Mesodermal cell (in vitro differentiated cells): ENCODE measurements around the gene KRT10. TPM values are rescaled to one million over a fixed set of nuclear protein-coding genes. Genes with fewer than 3 reads are reported as not detected.
"Not testable (repeated sequence)": the region's sequence is repeated elsewhere in the genome, so short reads cannot be mapped to it uniquely, and the experiment has no call there.

Source experiments
- H3K27ac ChIP-seq: 2 replicates; pipeline ENCODE4 v1.7.0; 2013; ENCODE audit warnings: mild to moderate bottlenecking, low read depth, low read length, moderate library complexity; ENCODE audit not compliant: severe bottlenecking
- H3K36me3 ChIP-seq: 2 replicates; pipeline ENCODE4 v1.7.1; 2013; ENCODE audit warnings: mild to moderate bottlenecking, low read length, moderate library complexity; ENCODE audit not compliant: control insufficient read depth, insufficient read depth
- H3K4me1 ChIP-seq: one replicate; pipeline ENCODE4 v1.7.1; 2013; ENCODE audit warnings: mild to moderate bottlenecking, low read length; ENCODE audit not compliant: insufficient read depth, control insufficient read depth, poor library complexity, severe bottlenecking
- H3K4me3 ChIP-seq: 2 replicates; pipeline ENCODE4 v1.7.0; 2013; ENCODE audit warnings: low read length, control low read depth, mild to moderate bottlenecking; ENCODE audit not compliant: insufficient read depth, poor library complexity, severe bottlenecking; ENCODE audit errors: extremely low read depth
- H3K9me3 ChIP-seq: 2 replicates; pipeline ENCODE4 v1.7.1; 2013; ENCODE audit warnings: mild to moderate bottlenecking, low read length, moderate library complexity; ENCODE audit not compliant: control insufficient read depth
- WGBS, 2 experiments: methylation state at CpG; one replicate each; pipeline ENCODE4 v1.1.5; 2013; ENCODE audit warnings: missing lambda C conversion rate in 2 of 2; ENCODE audit not compliant: insufficient coverage in 2 of 2; 5-methylcytosine and 5-hydroxymethylcytosine counted together
- polyA plus RNA-seq, 2 experiments: library from polyadenylated mRNA; stranded (reverse); fragments of 50-300 nt; gene quantifications; one replicate each; pipeline ENCODE4 v1.2.3, GENCODE V29; 2013

Gene KRT10
- 95.4 TPM for polyA plus RNA-seq (2013, experiment 1 of 2)
- 101 TPM for polyA plus RNA-seq (2013, experiment 2 of 2)

- no peak within 1 kb of the TSS for H3K27ac ChIP-seq
These were observed at the start of gene KRT10 for GRCh38 chr17:40822132-40822812. TSS of gene KRT10 (minus strand) at chr17:40822614. CDS start at chr17:40822585, 29 bp downstream.

GRCh38 chr17:40871316-40871715, 48.9 kb upstream of the KRT10 start:
- Histone ChIP-seq H3K9me3 (no peaks in the 10 kb centered on the region), H3K4me3 (no peak overlapping the region), H3K4me1 (no peaks in the 10 kb centered on the region), H3K27ac (no peak overlapping the region), H3K36me3 (no peaks in the 10 kb centered on the region)
- 87 to 100% methylated on average over 6 to 7 of the region's 7 CpGs for WGBS, 2 experiments

More at GRCh38 chr17:40822132-40822812, at the start of gene KRT10:
- no peaks in the 10 kb centered on the region for H3K4me1 ChIP-seq
- H3K36me3 ChIP-seq = peaks cover 5% of the 10 kb centered on the region
- H3K9me3 ChIP-seq = no peaks in the 10 kb centered on the region
- 70 to 95% methylated on average over 2 to 3 of the region's 7 CpGs for WGBS, 2 experiments
- H3K4me3 ChIP-seq = no peak within 1 kb of the TSS

- no peaks in the 10 kb centered on the region for H3K9me3 ChIP-seq
- no peaks in the 10 kb centered on the region for H3K36me3 ChIP-seq
- 73 to 93% methylated on average over 3 of the region's 4 CpGs for WGBS, 2 experiments
- H3K27ac ChIP-seq = no peak overlapping the region
- H3K4me1 ChIP-seq = no peaks in the 10 kb centered on the region
- no peak overlapping the region for H3K4me3 ChIP-seq
These were observed 47.7 kb upstream of the KRT10 start for GRCh38 chr17:40870136-40870535.

GRCh38 chr17:40866838-40867237, 44.4 kb upstream of the KRT10 start, which contains the start of gene KRT12:
TSS of gene KRT12 (minus strand) at chr17:40867223. CDS start at chr17:40867186, 37 bp downstream.
- no peak within 1 kb of the TSS for H3K27ac ChIP-seq
- no peaks in the 10 kb centered on the region for H3K9me3 ChIP-seq
- no peak within 1 kb of the TSS for H3K4me3 ChIP-seq
- 95 to 96% methylated on average over 2 to 8 of the region's 8 CpGs for WGBS, 2 experiments
- no peaks in the 10 kb centered on the region for H3K36me3 ChIP-seq
- no peaks in the 10 kb centered on the region for H3K4me1 ChIP-seq

GRCh38 chr17:40864661-40865390, 42.4 kb upstream of the KRT10 start:
- no peak overlapping the region for H3K27ac ChIP-seq
- WGBS, 2 experiments = 91 to 95% methylated on average over 11 to 13 of the region's 14 CpGs
- no peak overlapping the region for H3K4me3 ChIP-seq
- H3K9me3 ChIP-seq = no peaks in the 10 kb centered on the region
- no peaks in the 10 kb centered on the region for H3K4me1 ChIP-seq
- no peaks in the 10 kb centered on the region for H3K36me3 ChIP-seq

GRCh38 chr17:40862985-40863733, 40.7 kb upstream of the KRT10 start:
- WGBS, 2 experiments = 84 to 86% methylated on average over 36 to 39 of the region's 39 CpGs
- no peaks in the 10 kb centered on the region for H3K4me1 ChIP-seq
- no peak overlapping the region for H3K4me3 ChIP-seq
- H3K36me3 ChIP-seq = no peaks in the 10 kb centered on the region
- no peaks in the 10 kb centered on the region for H3K9me3 ChIP-seq
- no peak overlapping the region for H3K27ac ChIP-seq

- Histone ChIP-seq H3K4me3 (no peak overlapping the region), H3K4me1 (no peaks in the 10 kb centered on the region), H3K27ac (no peak overlapping the region), H3K9me3 (no peaks in the 10 kb centered on the region), H3K36me3 (no peaks in the 10 kb centered on the region)
- WGBS, 2 experiments = 83% methylated on average over 1 of the region's 2 CpGs; no CpG with 5 or more reads in 1 of the 2 experiments
These were observed 37.1 kb upstream of the KRT10 start for GRCh38 chr17:40859536-40859935.

GRCh38 chr17:40858667-40859066, 36.3 kb upstream of the KRT10 start:
- not testable (repeated sequence) for H3K4me3 ChIP-seq, H3K4me1 ChIP-seq, H3K27ac ChIP-seq, H3K9me3 ChIP-seq, H3K36me3 ChIP-seq
- WGBS, 2 experiments = no CpG with 5 or more reads among the region's 2 CpGs

GRCh38 chr17:40857535-40857934, 35.1 kb upstream of the KRT10 start:
- 93 to 100% methylated on average over 3 to 4 of the region's 5 CpGs for WGBS, 2 experiments
- Histone ChIP-seq H3K36me3 (no peaks in the 10 kb centered on the region), H3K4me3 (no peak overlapping the region), H3K4me1 (no peaks in the 10 kb centered on the region), H3K27ac (no peak overlapping the region), H3K9me3 (no peaks in the 10 kb centered on the region)

- H3K9me3 ChIP-seq = no peaks in the 10 kb centered on the region
- H3K36me3 ChIP-seq = no peaks in the 10 kb centered on the region
- no peaks in the 10 kb centered on the region for H3K4me1 ChIP-seq
- H3K27ac ChIP-seq = peak overlapping the region; percentile 11
- H3K4me3 ChIP-seq = no peak overlapping the region
- 85 to 100% methylated on average over 1 to 4 of the region's 6 CpGs for WGBS, 2 experiments
These were observed 31.9 kb upstream of the KRT10 start for GRCh38 chr17:40854175-40854814.
